BLaER1 treated with 17β-estradiol and CSF1 and Interleukin-3, amounts not matched to agents 10 nM and 100 nM (cell line): ENCODE results near the gene FRMPD4.

Source experiments
- H3K27ac ChIP-seq, 11 experiments: shearing (Covaris generic); formaldehyde crosslinking; 2 replicates each; pipeline ENCODE4 v1.8.1; 2022
- H3K27me3 ChIP-seq, 11 experiments: shearing (Covaris generic); formaldehyde crosslinking; 2 replicates each; pipeline ENCODE4 v1.8.1; 2022
- H3K36me3 ChIP-seq, 11 experiments: shearing (Covaris generic); formaldehyde crosslinking; 2 replicates each; pipeline ENCODE4 v1.8.1; 2022
- H3K4me1 ChIP-seq, 10 experiments: shearing (Covaris generic); formaldehyde crosslinking; 2 replicates each; pipeline ENCODE4 v1.8.1; 2022
- H3K4me2 ChIP-seq, 11 experiments: shearing (Covaris generic); formaldehyde crosslinking; 2 replicates each; pipeline ENCODE4 v1.8.1; 2022
- H3K4me3 ChIP-seq, 10 experiments: shearing (Covaris generic); formaldehyde crosslinking; 2 replicates each; pipeline ENCODE4 v1.8.1; 2022
- H3K9ac ChIP-seq, 11 experiments: shearing (Covaris generic); formaldehyde crosslinking; 2 replicates each; pipeline ENCODE4 v1.8.1; 2022
- H3K9me3 ChIP-seq, 11 experiments: shearing (Covaris generic); formaldehyde crosslinking; replicated peaks in 1 of 11; 2 replicates each; pipeline ENCODE4 v1.8.1; 2022
- H4K20me1 ChIP-seq, 11 experiments: shearing (Covaris generic); formaldehyde crosslinking; 2 replicates each; pipeline ENCODE4 v1.8.1; 2022
- Cebpa-rat ChIP-seq, 11 experiments: shearing (Covaris generic); IDR thresholded peaks; 2 replicates each; pipeline ENCODE4 v1.8.1; 2022

FRMPD4 gene

GRCh38 chrX:12325171-12325570 lies 186.9 kb downstream of the FRMPD4 start:
- no peak for TF ChIP-seq Cebpa-rat (IDR thresholded peaks at IDR 0.05)
- Histone ChIP-seq H4K20me1 (0 out of 22 replicates have a peak, but pooled peaks cover 0 to 8% (median 0%) of the 10 kb centered on the region in 11 experiments), H3K4me2 (no peak overlapping the region), H3K4me1 (no peaks in the 10 kb centered on the region), H3K36me3 (no peaks in the 10 kb centered on the region), H3K4me3 (no peak overlapping the region), H3K9me3 (peaks cover 0 to 9% (median 0%) of the 10 kb centered on the region in 11 experiments; a peak in 3 of 22 replicates), H3K27ac (no peak overlapping the region), H3K9ac (no peak overlapping the region), H3K27me3 (peaks cover 75 to 97% (median 93%) of the 10 kb centered on the region in 11 experiments)

GRCh38 chrX:12327836-12328235 lies 189.6 kb downstream of the FRMPD4 start:
- 0 out of 22 replicates have a peak, but pooled peaks cover 0 to 8% (median 0%) of the 10 kb centered on the region in 11 experiments for H4K20me1 ChIP-seq
- no peak overlapping the region for H3K27ac ChIP-seq
- no peak for TF ChIP-seq Cebpa-rat (IDR thresholded peaks at IDR 0.05)
- no peak overlapping the region for H3K4me2 ChIP-seq
- H3K36me3 ChIP-seq = no peaks in the 10 kb centered on the region
- H3K4me3 ChIP-seq = no peak overlapping the region
- peaks cover 0 to 6% (median 0%) of the 10 kb centered on the region in 11 experiments; a peak in 1 of 22 replicates for H3K9me3 ChIP-seq
- H3K4me1 ChIP-seq = no peaks in the 10 kb centered on the region
- no peak overlapping the region for H3K9ac ChIP-seq
- peaks cover 68 to 91% (median 86%) of the 10 kb centered on the region in 11 experiments for H3K27me3 ChIP-seq

- no peak for TF ChIP-seq Cebpa-rat (IDR thresholded peaks at IDR 0.05)
- no peak overlapping the region for H3K27ac ChIP-seq
- H3K36me3 ChIP-seq = no peaks in the 10 kb centered on the region
- H4K20me1 ChIP-seq = peaks cover 0 to 8% (median 0%) of the 10 kb centered on the region in 11 experiments; a peak in 1 of 22 replicates
- H3K4me1 ChIP-seq = no peaks in the 10 kb centered on the region
- no peaks in the 10 kb centered on the region for H3K9me3 ChIP-seq
- H3K9ac ChIP-seq = no peak overlapping the region
- H3K27me3 ChIP-seq = peaks cover 74 to 91% (median 86%) of the 10 kb centered on the region in 11 experiments
- H3K4me2 ChIP-seq = no peak overlapping the region
- no peak overlapping the region for H3K4me3 ChIP-seq
These were observed 191.2 kb downstream of the FRMPD4 start for GRCh38 chrX:12329476-12329875.

GRCh38 chrX:12330841-12331240 lies 192.6 kb downstream of the FRMPD4 start:
- H3K4me1 ChIP-seq = no peaks in the 10 kb centered on the region
- no peak for TF ChIP-seq Cebpa-rat (IDR thresholded peaks at IDR 0.05)
- no peaks in the 10 kb centered on the region for H3K9me3 ChIP-seq
- no peak overlapping the region for H3K9ac ChIP-seq
- H3K36me3 ChIP-seq = no peaks in the 10 kb centered on the region
- no peak overlapping the region for H3K4me2 ChIP-seq
- H3K4me3 ChIP-seq = no peak overlapping the region
- no peak overlapping the region for H3K27ac ChIP-seq
- H3K27me3 ChIP-seq = peaks cover 81 to 93% (median 92%) of the 10 kb centered on the region in 11 experiments
- peaks cover 0 to 6% (median 0%) of the 10 kb centered on the region in 11 experiments; a peak in 1 of 22 replicates for H4K20me1 ChIP-seq

- H3K4me3 ChIP-seq = no peak overlapping the region
- H3K4me1 ChIP-seq = no peaks in the 10 kb centered on the region
- peaks cover 82 to 93% (median 92%) of the 10 kb centered on the region in 11 experiments for H3K27me3 ChIP-seq
- H3K27ac ChIP-seq = no peak overlapping the region
- H3K9ac ChIP-seq = no peak overlapping the region
- H3K4me2 ChIP-seq = no peak overlapping the region
- H3K36me3 ChIP-seq = no peaks in the 10 kb centered on the region
- H4K20me1 ChIP-seq = peaks cover 0 to 5% (median 0%) of the 10 kb centered on the region in 11 experiments; a peak in 1 of 22 replicates
- TF ChIP-seq Cebpa-rat (IDR thresholded peaks at IDR 0.05) = no peak
- no peaks in the 10 kb centered on the region for H3K9me3 ChIP-seq
These were observed 194.6 kb downstream of the FRMPD4 start for GRCh38 chrX:12332786-12333347.

- Histone ChIP-seq H3K9me3 (peaks cover 0 to 3% (median 0%) of the 10 kb centered on the region in 11 experiments; a peak in 1 of 22 replicates), H3K27ac (no peak overlapping the region), H3K4me2 (0 out of 22 replicates have a peak overlapping the region, but pooled peaks of 1 of the 11 experiments have one; percentile 14), H4K20me1 (0 out of 22 replicates have a peak, but pooled peaks cover 0 to 4% (median 0%) of the 10 kb centered on the region in 11 experiments), H3K9ac (no peak overlapping the region), H3K4me3 (no peak overlapping the region), H3K36me3 (no peaks in the 10 kb centered on the region), H3K27me3 (peaks cover 91 to 100% (median 100%) of the 10 kb centered on the region in 11 experiments), H3K4me1 (no peaks in the 10 kb centered on the region)
- no peak for TF ChIP-seq Cebpa-rat (IDR thresholded peaks at IDR 0.05)
These were observed 201.6 kb downstream of the FRMPD4 start for GRCh38 chrX:12339921-12340320.

- H3K36me3 ChIP-seq = no peaks in the 10 kb centered on the region
- H3K27ac ChIP-seq = no peak overlapping the region
- H3K9ac ChIP-seq = no peak overlapping the region
- peaks cover 85 to 97% (median 96%) of the 10 kb centered on the region in 11 experiments for H3K27me3 ChIP-seq
- H4K20me1 ChIP-seq = peaks cover 0 to 5% (median 0%) of the 10 kb centered on the region in 11 experiments; a peak in 1 of 22 replicates
- TF ChIP-seq Cebpa-rat (IDR thresholded peaks at IDR 0.05) = no peak
- H3K4me1 ChIP-seq = no peaks in the 10 kb centered on the region
- no peak overlapping the region for H3K4me3 ChIP-seq
- no peak overlapping the region for H3K4me2 ChIP-seq
- 0 out of 22 replicates have a peak, but pooled peaks cover 0 to under 1% (median 0%) of the 10 kb centered on the region in 11 experiments for H3K9me3 ChIP-seq
These were observed 206.7 kb downstream of the FRMPD4 start for GRCh38 chrX:12344954-12345353.

GRCh38 chrX:12349201-12349600 lies 210.9 kb downstream of the FRMPD4 start:
- Histone ChIP-seq H3K27ac (no peak overlapping the region), H4K20me1 (peaks cover 0 to 5% (median 0%) of the 10 kb centered on the region in 11 experiments; a peak in 1 of 22 replicates), H3K27me3 (peaks cover 81 to 97% (median 96%) of the 10 kb centered on the region in 11 experiments), H3K4me3 (no peak overlapping the region), H3K36me3 (no peaks in the 10 kb centered on the region), H3K9ac (no peak overlapping the region), H3K9me3 (no peaks in the 10 kb centered on the region), H3K4me2 (no peak overlapping the region), H3K4me1 (no peaks in the 10 kb centered on the region)
- no peak for TF ChIP-seq Cebpa-rat (IDR thresholded peaks at IDR 0.05)

GRCh38 chrX:12352922-12353321 lies 214.6 kb downstream of the FRMPD4 start:
- peaks cover 0 to 8% (median 0%) of the 10 kb centered on the region in 11 experiments; a peak in 1 of 22 replicates for H4K20me1 ChIP-seq
- no peak for TF ChIP-seq Cebpa-rat (IDR thresholded peaks at IDR 0.05)
- no peak overlapping the region for H3K27ac ChIP-seq
- H3K27me3 ChIP-seq = peaks cover 92 to 100% (median 100%) of the 10 kb centered on the region in 11 experiments
- no peaks in the 10 kb centered on the region for H3K4me1 ChIP-seq
- H3K4me3 ChIP-seq = no peak overlapping the region
- H3K4me2 ChIP-seq = no peak overlapping the region
- no peak overlapping the region for H3K9ac ChIP-seq
- H3K36me3 ChIP-seq = no peaks in the 10 kb centered on the region
- H3K9me3 ChIP-seq = no peaks in the 10 kb centered on the region; a peak in 1 of 22 replicates
